VCaP (cell line): ENCODE results near the gene SELENOF.
A peak's percentile ranks its signal among the peaks of the same experiment; 100 is the strongest.

ENCODE experiments used
- H3K27ac ChIP-seq: fragments of 450-650 bp; 2 replicates; pipeline ENCODE4 v1.5.1; 2017
- CTCF ChIP-seq: fragments of 450-650 bp; conservative IDR thresholded peaks from 2 replicates; pipeline ENCODE4 v1.5.1; 2017; ENCODE audit warnings: mild to moderate bottlenecking, moderate library complexity

Gene SELENOF

GRCh38 chr1:86922445-86922844 lies 8.5 kb upstream of the SELENOF start:
- no peak for TF ChIP-seq CTCF
- H3K27ac ChIP-seq = no peak overlapping the region

DNA sequence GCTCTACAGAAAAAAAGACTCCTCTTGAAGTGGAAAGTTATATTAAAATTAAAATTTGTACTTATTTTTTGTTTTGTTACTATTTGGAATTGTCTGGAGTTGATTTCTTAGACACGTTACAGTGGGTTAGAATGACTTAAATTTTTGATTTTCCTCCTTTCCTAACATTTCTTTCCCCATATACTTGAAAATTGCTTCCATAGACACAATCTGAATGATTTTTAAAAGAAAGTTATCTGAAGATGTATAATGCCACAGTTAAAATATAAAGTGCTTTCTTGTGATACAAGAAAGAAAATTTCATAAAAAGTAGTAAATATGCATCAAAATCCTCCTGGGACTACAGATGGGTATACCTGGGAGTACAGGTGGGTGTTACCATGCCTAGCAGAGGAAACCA lies 2.8 kb upstream of the SELENOF start:
- TF ChIP-seq CTCF = no peak
- H3K27ac ChIP-seq = no peak overlapping the region

GRCh38 chr1:86915737-86916235 lies 1.9 kb upstream of the SELENOF start:
- H3K27ac ChIP-seq = peak overlapping the region; percentile 92
- no peak for TF ChIP-seq CTCF

GRCh38 chr1:86914998-86915736 lies 1.2 kb upstream of the SELENOF start:
- H3K27ac ChIP-seq = peak overlapping the region; percentile 92
- no peak for TF ChIP-seq CTCF

DNA sequence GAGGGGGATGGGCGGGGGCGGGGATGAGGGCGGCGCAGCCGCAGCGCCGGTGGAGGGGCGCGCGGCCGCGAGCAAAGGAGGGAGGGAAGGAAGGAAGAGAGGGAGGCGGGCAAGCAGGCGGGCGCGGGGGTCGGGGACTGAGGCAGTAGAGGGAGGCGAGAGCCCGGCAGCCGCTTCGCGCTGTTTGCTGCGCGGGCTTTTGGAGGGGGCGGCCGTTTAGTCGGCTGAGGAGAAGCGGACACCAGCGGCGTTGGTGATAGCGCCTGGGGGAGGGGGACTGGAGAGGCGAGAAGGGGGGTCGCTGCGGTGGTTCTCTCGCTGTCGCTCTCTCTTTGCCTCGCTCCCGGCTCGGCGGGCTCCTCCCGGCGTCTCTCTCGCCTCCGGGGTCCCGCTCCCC lies 673 bp upstream of the SELENOF start, which contains the start of gene HS2ST1:
TSS of gene HS2ST1 (plus strand) at position 35 of the 397 bp plus-strand sequence.
- TF ChIP-seq CTCF = no peak
- H3K27ac ChIP-seq = peak within 1 kb of the TSS; percentile 92

DNA sequence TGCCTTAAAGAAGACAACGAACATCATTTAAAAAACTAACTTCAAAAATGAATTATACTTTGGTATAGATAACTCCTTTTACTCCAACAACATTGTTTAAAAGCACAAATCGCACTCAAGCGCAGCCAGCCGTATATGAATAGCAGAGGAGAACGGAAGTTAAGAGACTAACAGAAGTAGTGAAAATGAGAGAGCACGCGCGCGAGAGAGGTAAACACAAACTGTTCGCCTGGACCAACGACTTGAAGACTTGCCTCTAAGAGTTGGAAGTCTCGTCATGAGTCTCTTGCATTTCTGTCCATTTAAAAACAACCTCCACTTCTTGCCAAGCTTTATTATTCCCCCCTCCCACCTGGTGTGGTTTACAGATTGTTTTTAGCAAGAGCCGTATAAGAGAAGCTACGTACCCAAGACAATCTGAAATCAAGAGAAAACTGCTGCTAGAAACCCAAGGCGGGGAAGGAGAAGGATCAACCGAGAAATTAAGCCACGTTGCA lies 479 bp downstream of the SELENOF start:
- TF ChIP-seq CTCF = no peak
- H3K27ac ChIP-seq = peak overlapping the region; percentile 92

DNA sequence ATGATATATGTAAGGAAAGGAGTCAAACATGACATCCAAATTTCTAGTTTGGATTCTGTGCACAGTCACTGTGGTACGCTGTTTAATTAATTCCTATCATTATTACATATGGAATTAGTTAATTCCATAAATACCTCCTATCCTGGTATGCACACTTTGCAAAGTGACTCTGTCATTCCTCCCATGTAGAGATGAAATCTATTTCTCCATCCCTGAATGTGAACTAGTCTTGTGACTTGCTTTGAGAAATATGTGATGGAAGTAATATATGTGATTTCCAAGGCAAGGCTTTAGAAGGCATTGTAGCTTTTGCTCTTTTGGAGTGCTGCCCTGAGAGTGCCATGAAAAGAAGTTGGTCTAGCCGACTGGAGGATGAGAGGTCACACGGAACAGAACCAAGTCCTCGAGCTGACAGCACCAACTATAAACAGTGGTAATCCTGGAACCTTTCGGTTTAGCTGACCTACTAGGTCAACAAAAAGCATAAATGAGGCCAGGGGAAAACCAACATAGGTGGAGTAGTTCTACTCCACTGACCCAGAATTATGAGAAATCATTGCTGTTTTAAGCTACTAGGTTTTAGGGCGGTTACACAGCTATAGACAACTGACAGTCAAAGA lies 1.5 kb downstream of the SELENOF start:
- no peak for TF ChIP-seq CTCF
- H3K27ac ChIP-seq = peak overlapping the region; percentile 92; the same call in 1 of the 2 replicates
